DOHH2 (cell line): ENCODE data around the gene GAST.

Experiments
- H3F3A ChIP-seq: fragments of 200-600 bp; sonication (generic), shearing (Covaris generic); 2 replicates; pipeline ENCODE4 v1.6.0; 2016; ENCODE audit warnings: antibody characterized with exemption, mild to moderate bottlenecking; ENCODE audit not compliant: control insufficient read depth, insufficient read depth
- H3K27ac ChIP-seq: fragments of 200-600 bp; sonication (generic); 2 replicates; pipeline ENCODE4 v1.5.1; 2014; ENCODE audit warnings: low read depth, mild to moderate bottlenecking, low read length, moderate library complexity
- H3K27me3 ChIP-seq: fragments of 200-600 bp; sonication (generic); 2 replicates; pipeline ENCODE4 v1.6.1; 2014; ENCODE audit warnings: mild to moderate bottlenecking, low read length, mixed read lengths; ENCODE audit not compliant: control insufficient read depth
- H3K36me3 ChIP-seq: fragments of 200-600 bp; sonication (generic); 2 replicates; pipeline ENCODE4 v1.6.1; 2014; ENCODE audit warnings: mild to moderate bottlenecking, low read length, moderate library complexity, mixed read lengths; ENCODE audit not compliant: control insufficient read depth
- H3K4me1 ChIP-seq: fragments of 200-600 bp; sonication (generic); 2 replicates; pipeline ENCODE4 v1.6.1; 2014; ENCODE audit warnings: mild to moderate bottlenecking, low read length, mixed read lengths; ENCODE audit not compliant: control insufficient read depth
- H3K4me2 ChIP-seq: fragments of 200-600 bp; sonication (generic); 2 replicates; pipeline ENCODE4 v1.6.0; 2014; ENCODE audit warnings: mild to moderate bottlenecking, low read length, moderate library complexity
- H3K4me3 ChIP-seq: fragments of 200-600 bp; sonication (generic); 2 replicates; pipeline ENCODE4 v1.5.1; 2014; ENCODE audit warnings: mild to moderate bottlenecking, low read length, mixed read lengths
- H3K79me2 ChIP-seq: fragments of 200-600 bp; sonication (generic); 2 replicates; pipeline ENCODE4 v1.6.1; 2014; ENCODE audit warnings: mild to moderate bottlenecking, low read length, mixed read lengths; ENCODE audit not compliant: control insufficient read depth
- H3K9me2 ChIP-seq: fragments of 200-600 bp; sonication (generic); replicated peaks from 2 replicates; pipeline ENCODE4 v1.6.1; 2014; ENCODE audit warnings: mild to moderate bottlenecking, low read length, mixed read lengths; ENCODE audit not compliant: control insufficient read depth
- H3K9me3 ChIP-seq: fragments of 200-600 bp; sonication (generic); 2 replicates; pipeline ENCODE4 v1.6.1; 2014; ENCODE audit warnings: antibody characterized with exemption, low read length, mixed read lengths; ENCODE audit not compliant: control insufficient read depth, insufficient read depth
- H4K20me1 ChIP-seq: fragments of 200-600 bp; sonication (generic); 2 replicates; pipeline ENCODE4 v1.6.0; 2014; ENCODE audit warnings: low read depth, mild to moderate bottlenecking, antibody characterized with exemption, low read length, moderate library complexity; ENCODE audit not compliant: control insufficient read depth, insufficient read depth
- EZH2phosphoT487 ChIP-seq: fragments of 200-600 bp; sonication (generic); IDR thresholded peaks from 2 replicates; pipeline ENCODE4 v1.6.1; 2017; ENCODE audit warnings: borderline replicate concordance, mild to moderate bottlenecking, antibody characterized with exemption, low read length, moderate library complexity, mixed read lengths
- TF ChIP-seq, protein P1 (sequence below): fragments of 200-600 bp; sonication (generic); IDR thresholded peaks from one replicate; pipeline ENCODE4 v1.5.1; 2014; ENCODE audit warnings: antibody characterized with exemption, mild to moderate bottlenecking, low read depth, low read length; ENCODE audit not compliant: poor library complexity, severe bottlenecking

GAST gene

DNA sequence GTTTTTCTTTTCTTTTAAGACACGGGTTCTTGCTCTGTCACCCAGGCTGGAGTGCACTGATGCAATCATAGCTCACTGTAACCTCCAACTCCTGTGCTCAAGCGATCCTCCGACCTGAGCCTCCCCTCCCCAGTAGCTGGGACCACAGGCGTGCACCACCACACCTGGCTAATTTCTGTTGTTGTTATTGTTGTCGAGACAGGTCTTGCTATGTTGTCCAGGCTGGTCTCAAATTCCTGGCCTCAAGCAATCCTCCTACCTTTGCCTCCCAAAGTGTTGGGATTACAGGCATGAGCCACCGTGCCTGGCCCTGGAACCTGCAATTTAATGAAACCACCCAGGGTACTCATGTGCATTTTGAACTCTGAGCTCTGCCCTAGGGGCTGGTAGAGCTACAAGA, 50.3 kb downstream of the GAST start:
- no peaks in the 10 kb centered on the region for H3K4me1 ChIP-seq
- H3K27ac ChIP-seq: no peak overlapping the region
- H3K4me2 ChIP-seq: no peak overlapping the region
- H3K4me3 ChIP-seq: no peak overlapping the region
- no peaks in the 10 kb centered on the region for H3K79me2 ChIP-seq
- no peaks in the 10 kb centered on the region for H3K9me3 ChIP-seq
- no peaks in the 10 kb centered on the region for H3F3A ChIP-seq
- no peaks in the 10 kb centered on the region for H4K20me1 ChIP-seq
- H3K9me2 ChIP-seq: no peaks in the 10 kb centered on the region
- no peak for TF ChIP-seq EZH2phosphoT487
- TF ChIP-seq, protein P1, sequence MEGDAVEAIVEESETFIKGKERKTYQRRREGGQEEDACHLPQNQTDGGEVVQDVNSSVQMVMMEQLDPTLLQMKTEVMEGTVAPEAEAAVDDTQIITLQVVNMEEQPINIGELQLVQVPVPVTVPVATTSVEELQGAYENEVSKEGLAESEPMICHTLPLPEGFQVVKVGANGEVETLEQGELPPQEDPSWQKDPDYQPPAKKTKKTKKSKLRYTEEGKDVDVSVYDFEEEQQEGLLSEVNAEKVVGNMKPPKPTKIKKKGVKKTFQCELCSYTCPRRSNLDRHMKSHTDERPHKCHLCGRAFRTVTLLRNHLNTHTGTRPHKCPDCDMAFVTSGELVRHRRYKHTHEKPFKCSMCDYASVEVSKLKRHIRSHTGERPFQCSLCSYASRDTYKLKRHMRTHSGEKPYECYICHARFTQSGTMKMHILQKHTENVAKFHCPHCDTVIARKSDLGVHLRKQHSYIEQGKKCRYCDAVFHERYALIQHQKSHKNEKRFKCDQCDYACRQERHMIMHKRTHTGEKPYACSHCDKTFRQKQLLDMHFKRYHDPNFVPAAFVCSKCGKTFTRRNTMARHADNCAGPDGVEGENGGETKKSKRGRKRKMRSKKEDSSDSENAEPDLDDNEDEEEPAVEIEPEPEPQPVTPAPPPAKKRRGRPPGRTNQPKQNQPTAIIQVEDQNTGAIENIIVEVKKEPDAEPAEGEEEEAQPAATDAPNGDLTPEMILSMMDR: no peak
- no peaks in the 10 kb centered on the region for H3K36me3 ChIP-seq
- no peaks in the 10 kb centered on the region for H3K27me3 ChIP-seq

DNA sequence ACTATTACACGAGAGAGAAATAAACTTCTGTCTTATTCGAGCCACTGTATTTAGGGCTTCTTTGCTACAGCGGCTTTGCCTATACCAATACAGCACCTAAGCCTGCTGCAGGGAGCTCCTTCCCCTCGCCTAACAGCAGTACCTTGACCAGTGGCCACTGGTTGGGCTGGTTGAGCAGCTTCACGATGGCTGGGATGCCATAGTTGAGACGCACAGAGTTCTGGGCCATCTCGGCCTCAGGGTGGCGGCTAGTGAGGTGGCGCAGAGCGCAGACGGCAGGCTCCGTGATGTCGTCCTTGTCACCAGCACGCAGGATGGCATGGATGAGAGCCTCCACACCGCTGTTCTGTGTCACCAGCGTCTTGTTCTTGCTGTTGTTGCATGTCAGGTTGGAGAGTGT, 50.7 kb downstream of the GAST start:
- TF ChIP-seq EZH2phosphoT487: no peak
- TF ChIP-seq, protein P1: no peak
- Histone ChIP-seq H3K4me2 (no peak overlapping the region), H3K27me3 (no peaks in the 10 kb centered on the region), H3K79me2 (no peaks in the 10 kb centered on the region), H3K36me3 (no peaks in the 10 kb centered on the region), H3K4me1 (no peaks in the 10 kb centered on the region), H3K9me2 (no peaks in the 10 kb centered on the region), H3K27ac (no peak overlapping the region), H4K20me1 (no peaks in the 10 kb centered on the region), H3F3A (no peaks in the 10 kb centered on the region), H3K4me3 (no peak overlapping the region), H3K9me3 (no peaks in the 10 kb centered on the region)

DNA sequence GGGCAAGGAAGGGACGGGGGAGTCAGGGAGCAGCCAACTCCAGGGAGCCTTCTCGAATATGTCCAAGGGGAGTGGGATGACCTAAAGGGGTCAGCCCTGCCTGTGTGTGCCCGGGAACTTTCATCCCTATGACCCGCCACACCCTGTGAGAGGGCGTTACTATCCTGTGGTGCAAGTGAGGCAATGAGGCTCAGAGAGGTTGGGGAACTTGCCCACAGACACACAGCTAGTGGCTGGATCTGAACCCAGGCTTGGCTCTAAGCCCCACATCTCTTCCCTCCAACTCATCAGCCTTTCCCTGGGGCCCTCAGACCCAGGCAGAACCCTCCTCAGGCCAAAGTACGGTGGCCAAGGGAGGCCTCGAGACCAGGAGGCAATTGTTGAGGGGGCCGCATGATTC, 51.2 kb downstream of the GAST start:
- Histone ChIP-seq H3K36me3 (no peaks in the 10 kb centered on the region), H4K20me1 (no peaks in the 10 kb centered on the region), H3K4me2 (no peak overlapping the region), H3K4me1 (no peaks in the 10 kb centered on the region), H3K79me2 (no peaks in the 10 kb centered on the region), H3K27ac (no peak overlapping the region), H3F3A (no peaks in the 10 kb centered on the region), H3K27me3 (no peaks in the 10 kb centered on the region), H3K9me2 (no peaks in the 10 kb centered on the region), H3K9me3 (no peaks in the 10 kb centered on the region), H3K4me3 (no peak overlapping the region)
- TF ChIP-seq, protein P1: no peak
- TF ChIP-seq EZH2phosphoT487: no peak
